H4 (cell line): ENCODE measurements around the gene RAPGEF5. TPM values are rescaled to one million over a fixed set of nuclear protein-coding genes. Genes with fewer than 3 reads are reported as not detected.

Experiments
- DNase-seq: peaks from one replicate; pipeline ENCODE4 v3.0.0-alpha.2; 2015; ENCODE audit warnings: low spot score
- total RNA-seq: library from RNA; depleted of rRNA; stranded (reverse); fragments of >200 nt; shearing (Covaris generic); gene quantifications from 2 replicates; pipeline ENCODE4 v1.2.3, GENCODE V29; 2014

Gene RAPGEF5
- total RNA-seq, 1 experiment from 2014 or later: 0.85 TPM

DNA sequence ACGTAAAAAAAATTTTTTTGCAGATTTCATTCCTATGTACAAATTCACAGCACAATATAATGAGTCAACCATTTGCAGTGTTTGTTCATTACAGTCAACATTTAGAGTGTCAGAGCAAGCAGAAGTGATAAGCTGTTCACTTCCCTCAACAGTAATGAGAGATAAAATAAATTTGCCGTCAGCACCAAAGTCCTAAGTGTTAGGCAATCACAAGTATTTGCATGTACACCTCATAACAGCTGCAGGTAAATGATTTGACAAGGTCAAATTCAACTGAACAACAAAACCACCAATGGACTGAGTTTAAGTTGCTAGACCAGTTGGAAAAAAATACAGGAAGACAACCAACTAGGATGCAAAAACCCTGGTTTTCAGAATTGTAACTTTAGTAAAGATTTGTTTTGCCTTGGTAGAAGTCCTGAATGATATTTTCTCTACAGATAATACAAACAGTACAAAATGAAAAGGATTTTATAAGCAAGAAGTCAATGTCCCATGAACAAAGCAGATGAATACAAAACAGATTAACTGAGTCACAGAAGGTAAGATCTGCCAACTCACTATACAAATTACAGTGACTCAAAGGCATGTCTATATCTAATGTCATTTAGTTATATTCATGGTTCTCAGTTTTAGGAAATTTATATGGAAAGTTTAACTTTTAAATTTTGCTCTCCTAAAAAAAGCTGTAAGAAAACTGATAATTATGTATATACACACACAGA is 10.4 kb downstream of the RAPGEF5 start:
- no peak for DNase-seq

DNA sequence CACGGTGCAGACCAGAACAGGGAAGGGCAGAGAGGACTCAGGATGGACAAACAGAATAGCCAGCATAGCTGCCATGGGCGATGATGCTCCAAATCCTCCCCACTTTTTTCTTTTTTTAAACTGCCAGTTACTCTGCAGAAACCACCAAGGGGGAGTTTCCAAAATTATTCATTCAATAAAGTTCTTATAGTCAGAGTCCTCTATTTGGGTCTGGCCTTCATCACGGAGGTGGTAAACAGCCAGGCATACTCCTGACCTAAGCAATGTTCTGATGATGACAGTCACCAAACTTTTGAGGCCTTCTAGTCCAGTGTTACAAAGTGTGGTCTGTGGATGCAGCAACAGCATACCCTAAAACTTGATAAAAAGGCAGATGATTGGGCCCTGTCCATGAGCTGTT is 12.3 kb downstream of the RAPGEF5 start:
- DNase-seq: no peak

DNA sequence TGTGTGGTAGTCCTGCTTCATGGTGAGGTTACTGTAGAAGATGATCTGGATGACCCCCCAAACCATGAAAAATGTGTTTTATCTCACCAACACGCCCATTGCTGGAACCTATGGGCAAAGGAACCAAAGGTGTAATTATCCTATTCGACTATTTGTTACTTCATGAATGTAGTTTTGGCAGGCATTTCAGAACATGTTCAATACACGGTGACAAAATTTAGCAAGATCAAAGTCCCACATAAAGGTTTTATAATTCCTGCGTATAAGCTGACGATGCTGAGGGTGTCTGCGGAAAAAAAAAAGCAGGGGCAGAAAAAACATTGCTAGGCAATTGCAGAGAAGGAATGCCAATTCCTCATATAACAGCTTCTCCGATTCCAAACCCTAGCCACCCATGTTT is 13.3 kb downstream of the RAPGEF5 start:
- no peak for DNase-seq

GRCh38 chr7:22343071-22343470 is 13.9 kb downstream of the RAPGEF5 start:
- no peak for DNase-seq

DNA sequence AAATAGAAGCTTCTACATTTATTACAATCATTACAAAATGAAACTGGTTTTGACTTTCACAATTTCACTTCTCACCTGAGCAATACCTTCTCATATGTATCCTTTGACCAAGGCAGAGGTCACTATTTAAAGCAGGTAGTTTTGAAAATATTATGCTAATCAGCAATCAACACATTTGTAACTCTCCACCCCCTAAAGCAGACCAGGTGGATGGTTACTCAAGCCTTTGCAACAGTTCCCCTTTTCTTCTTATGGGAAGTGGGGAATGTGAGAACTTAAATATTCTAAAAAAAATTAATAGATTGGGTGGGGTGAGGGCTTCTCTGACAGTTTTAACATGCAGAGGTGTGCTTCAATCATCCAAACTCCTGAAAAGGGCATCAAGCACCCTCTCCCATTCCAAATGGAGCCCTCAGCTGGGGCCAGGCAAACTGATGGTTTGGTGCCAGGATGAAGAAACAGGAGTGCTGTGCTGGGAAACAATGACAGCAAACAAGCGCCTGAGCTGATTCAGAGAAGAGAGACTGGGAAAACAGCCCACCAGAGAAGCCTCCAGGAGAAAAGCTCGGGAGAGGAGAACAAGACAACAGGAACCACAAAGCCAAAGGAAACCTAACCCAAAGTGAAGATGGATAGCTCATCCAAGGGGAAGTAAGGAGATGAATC is 17.1 kb downstream of the RAPGEF5 start:
- DNase-seq: no peak

DNA sequence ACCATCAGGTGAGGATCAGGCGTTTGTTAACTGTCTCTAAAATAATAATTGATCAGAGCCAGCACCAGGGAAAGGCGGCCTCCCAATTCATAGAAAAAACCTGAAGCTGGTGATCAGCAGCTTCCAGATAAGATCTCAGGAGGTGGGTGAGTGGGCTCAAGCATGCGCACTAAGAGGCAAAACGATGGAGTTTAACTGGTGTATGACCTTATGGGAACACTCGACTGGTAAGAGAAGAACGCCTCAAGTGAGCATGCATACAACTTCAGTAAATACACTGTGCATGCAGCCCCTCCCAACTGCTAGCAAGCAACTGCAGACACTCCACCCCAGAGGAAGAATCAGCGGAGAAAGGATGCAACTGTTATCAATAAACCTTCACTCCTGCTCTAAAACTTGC is 18.1 kb downstream of the RAPGEF5 start:
- no peak for DNase-seq

- DNase-seq: no peak
Observed at GRCh38 chr7:22338411-22338810, 18.5 kb downstream of the RAPGEF5 start.

DNA sequence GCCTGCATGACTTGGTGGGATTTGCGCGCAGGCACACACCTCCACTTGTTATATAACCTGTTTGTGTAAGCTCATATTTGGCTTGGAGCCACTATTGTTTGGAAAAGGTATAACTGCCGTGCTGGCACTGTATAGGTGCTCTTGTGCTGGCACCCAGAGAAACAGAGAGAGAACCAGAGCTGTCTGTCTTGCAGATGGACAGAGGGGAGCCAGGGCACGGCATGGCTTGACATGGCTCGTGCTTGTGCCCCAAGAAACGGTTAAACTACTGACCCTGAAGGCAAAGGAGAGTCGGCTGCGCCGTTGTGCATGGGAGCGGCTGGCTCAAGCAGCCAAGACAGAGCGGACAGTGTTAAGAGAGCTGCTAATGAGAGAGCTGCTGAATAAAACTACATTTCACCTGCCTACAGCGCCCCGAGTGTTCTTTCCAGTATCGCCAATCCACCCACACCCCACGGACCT is 23.2 kb downstream of the RAPGEF5 start:
- no peak for DNase-seq

- DNase-seq: no peak
Observed at GRCh38 chr7:22332461-22332870, 24.5 kb downstream of the RAPGEF5 start.

DNA sequence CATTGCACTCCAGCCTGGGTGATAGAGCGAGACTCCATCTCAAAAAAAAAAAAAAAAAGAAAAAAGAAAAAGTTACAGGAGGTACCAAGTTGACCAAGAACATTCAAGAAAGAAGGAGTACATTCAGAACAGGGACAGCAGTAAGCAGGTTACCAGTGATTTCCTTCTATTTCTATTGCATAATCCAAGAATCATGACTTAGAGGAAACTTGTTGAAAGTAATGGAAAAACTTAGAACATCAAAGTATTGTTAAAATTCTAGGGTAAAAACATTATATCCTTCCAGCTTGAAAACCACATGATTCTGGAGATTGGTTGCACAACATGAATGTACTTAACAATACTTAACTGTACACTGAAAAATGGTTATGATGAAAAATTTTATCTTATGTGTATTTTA is 25.2 kb downstream of the RAPGEF5 start:
- DNase-seq: no peak

GRCh38 chr7:22330903-22331302 is 26.1 kb downstream of the RAPGEF5 start:
- no peak for DNase-seq

- DNase-seq: no peak
Observed at GRCh38 chr7:22329816-22330524, 27.0 kb downstream of the RAPGEF5 start.

DNA sequence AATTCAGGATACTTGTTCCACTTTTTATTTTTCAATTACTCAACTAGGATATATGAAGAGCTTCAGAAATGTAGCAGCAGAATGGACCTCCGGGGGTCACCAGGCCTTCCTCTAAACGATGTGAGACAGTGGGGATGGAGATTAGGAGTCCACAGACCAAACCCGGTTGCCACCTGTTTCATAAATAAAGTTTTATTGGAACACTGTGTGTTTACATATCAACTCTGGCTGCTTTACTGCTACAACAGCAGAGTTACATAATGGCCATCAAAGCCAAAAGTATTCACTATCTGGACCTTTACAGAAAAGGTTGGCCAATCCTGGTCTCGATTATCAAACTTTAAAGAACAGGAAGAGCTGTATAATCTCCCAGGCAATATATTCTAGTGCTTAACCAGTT is 30.8 kb downstream of the RAPGEF5 start:
- DNase-seq: no peak

DNA sequence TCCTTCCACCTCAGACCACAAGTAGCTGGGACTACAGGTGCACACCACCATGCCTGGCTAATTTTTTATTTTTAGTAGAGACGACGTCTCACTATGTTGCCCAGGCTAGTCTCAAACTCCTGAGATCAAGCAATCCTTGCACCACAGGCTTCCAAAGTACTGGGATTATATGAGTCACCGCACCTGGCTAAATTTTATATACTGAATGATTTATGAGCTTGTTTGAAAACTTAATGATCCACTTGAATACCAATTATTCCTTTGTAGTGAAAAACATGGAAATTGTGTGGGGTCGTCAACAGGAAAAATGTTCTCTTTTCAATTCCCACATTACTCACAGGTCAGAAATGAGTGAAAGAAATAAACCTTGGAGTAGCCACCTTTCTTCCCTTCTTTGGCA is 31.3 kb downstream of the RAPGEF5 start:
- no peak for DNase-seq

DNA sequence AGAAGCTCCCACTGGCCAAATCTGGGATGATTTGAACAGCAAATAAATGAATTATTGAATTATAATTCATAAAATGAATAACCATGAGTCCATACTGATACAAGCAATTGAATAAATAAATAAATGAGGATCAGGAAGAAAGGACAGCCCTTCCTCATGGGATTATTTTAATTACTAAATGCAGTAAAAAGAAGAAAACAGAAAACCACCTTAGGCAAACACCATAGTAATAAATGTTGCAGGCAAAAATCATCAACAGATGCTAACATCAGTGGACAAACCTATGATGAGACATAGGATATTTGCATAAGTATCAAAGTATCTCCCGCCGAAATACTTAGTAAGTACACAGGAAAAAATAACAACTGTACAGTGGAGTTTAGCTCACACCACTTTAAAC is 33.2 kb downstream of the RAPGEF5 start:
- no peak for DNase-seq

DNA sequence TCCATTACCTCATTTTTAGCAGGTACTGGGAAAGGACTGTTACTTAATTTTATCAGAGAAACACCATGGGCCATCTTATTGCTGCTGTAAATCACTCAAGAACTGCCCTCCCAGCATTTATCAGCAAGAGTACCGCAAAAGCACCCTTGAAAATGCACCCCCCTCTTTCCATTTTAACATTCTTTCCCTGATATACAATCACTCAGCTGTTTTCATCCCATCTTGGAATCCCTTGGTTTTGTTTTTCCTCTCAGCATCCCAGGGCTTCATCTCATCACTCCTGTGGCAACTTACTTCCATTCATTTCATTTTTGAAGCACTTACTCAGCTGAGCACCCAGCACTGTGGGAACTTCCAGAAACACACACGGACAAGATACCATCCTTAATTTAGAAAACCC is 36.5 kb downstream of the RAPGEF5 start:
- no peak for DNase-seq

GRCh38 chr7:22319424-22320403 is 37.2 kb downstream of the RAPGEF5 start:
- no peak for DNase-seq

DNA sequence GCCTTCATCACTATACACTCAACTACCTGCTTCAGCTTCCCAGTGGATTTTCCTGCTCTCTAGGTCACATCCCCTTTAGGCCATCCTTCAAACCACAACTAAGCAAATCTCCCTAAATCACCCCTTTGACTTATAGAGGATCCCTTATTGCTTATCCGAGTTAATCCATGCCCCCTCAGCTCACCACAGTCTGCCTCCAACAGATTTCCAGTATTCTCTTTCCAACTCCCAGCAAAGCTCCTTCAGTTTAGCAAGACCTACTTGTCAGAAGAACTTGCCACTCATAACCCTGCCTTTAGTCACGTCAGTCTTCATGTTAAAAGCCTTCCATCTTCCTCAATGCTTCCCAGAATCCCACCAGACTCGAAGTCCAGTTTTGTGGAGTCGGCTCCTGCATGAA is 38.6 kb downstream of the RAPGEF5 start:
- DNase-seq: no peak

DNA sequence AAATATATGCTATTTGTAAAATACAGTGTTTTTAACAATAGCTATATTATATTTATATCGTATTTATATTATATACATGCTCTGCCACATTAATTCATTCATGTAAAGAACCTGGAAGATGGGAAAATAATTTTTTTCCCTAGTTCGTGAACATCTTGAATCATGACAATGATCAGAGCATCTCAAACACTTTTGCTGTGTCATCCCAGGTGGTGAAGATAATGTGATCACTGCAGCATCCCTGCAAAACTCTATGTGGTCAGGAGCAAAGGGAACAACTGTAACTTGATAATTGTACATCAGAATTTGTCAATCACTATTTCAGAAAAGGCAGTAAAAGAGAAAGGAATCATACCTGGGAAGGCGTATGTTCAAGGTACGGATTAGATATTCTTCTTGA is 39.3 kb downstream of the RAPGEF5 start:
- DNase-seq: no peak

DNA sequence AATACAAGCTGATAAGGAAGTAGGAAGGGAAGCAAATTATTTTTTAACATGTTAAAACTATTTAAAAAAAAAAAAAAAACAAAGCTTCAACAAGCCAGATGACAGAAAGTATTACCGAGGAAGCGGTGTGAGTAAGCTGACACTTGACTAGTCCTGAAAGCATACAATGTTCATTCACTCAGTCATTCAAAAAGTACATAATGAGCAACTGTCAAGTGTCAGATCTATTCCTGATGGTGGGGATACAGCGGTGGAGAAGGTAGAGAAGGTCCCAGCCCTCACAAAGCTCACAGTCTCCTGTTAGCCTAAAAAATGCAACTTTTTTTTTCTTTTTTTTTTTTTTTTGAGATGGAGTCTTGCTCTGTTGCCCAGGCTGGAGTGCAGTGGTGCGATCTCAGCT is 40.0 kb downstream of the RAPGEF5 start:
- no peak for DNase-seq

GRCh38 chr7:22307816-22308215 is 49.1 kb downstream of the RAPGEF5 start:
- no peak for DNase-seq

DNA sequence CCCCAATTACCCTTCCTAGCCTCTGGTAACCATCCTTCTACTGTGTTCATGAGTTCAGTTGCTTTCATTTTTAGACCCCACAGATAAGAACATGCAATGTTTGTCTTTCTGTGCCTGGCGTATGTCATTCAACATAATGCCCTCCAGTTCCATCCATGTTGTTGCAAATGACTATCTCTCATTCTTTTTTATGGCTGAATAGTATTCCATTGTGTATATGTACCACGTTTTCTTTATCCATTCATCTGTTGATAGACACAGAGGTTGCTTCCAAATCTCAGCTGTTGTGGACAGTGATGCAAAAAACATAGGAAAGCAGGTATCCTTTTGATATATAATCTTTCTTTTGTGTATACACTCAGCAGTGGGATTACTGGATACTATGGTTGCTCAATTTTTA is 51.2 kb downstream of the RAPGEF5 start:
- DNase-seq: no peak
